Activated naive CD4-positive, alpha-beta T cell (primary cell): Measurements from ENCODE around the gene DPT.

Experiments
- DNase-seq, 4 experiments: peaks; one replicate each; lab custom pipeline; 2025; lab: John Stamatoyannopoulos, UW

Gene DPT

DNA sequence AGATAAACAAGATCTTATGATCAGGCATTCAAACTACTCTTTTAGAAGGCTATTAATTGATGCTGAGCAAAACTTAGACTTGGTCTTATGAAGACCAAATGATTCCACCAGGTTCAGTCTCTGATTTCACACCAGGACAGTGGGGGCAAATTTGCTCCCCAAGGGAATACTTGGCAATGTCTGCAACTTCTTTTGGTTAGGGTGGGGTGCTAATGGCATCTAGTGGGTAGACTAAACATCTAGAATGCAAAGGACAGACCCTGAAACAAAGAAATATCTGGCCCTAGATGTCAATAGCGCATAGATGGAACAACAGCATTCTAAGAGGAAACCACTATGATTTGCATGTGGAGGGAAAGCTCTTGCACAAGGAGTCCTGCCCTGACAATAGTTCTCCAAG is 30.6 kb downstream of the DPT start:
- DNase-seq, result no peak

DNA sequence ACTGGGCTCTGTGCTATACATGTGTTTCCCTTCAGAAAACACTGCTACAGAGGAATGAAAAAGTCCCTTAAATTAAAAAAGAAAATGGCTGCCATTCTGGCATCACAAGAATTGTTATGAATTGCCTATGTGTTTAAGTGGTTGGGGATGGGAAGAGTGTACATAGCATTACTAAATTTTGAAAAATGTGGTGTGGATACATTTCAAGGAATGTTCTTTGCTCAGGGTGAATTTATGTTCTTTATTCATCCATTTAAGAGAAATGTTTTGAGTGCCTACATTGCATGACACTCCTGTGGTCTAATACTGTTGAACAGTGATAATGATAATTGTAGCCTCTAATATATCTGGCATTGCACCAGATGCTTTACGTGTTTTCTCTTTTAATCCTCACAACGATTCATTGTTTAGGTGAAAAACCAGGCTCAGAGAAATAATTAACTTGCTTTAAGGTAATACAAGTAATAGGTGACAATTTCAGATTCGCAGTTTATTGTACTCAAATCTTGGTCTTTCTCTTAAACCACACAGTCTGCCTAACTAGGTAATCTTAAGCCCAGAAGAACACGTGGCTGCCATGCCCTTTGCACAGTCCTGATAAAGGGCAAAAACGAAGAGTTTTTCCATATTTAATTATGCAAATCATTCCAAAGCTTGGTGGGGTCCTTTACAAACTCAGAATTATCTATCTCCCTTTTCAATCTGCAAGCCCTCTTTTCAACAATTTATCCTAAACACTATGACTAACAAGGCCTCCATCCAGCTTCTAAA is 31.5 kb downstream of the DPT start:
- no peak for DNase-seq

DNA sequence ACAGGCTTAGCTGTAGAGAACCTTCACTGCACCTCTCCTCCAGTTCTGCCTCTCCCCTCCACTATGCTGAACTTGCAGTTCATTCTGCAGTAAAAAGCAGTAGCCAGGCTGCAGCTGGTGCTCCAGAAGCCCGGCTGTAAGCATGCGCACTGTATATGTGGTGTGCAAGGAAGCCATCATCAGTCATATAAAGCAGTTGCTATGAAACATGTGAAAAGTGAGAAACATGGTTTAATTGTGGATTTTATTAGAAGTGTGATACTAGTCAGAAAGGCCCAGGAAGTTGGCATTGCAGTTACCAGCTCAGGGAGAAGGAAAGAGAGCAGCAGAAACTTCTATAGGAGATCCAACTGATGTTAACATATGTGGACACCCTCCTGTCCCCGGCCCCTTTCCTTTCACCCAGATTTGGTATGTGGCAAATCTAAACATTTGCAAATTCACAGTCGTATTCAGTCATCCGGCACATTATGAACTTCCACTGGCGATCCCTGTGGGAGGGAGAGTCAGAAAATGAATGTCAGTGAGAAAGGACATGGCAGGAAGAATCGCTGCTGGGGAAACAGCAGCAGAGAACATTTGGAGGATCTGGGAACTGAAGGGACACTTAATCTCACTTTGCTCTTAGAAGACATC is 32.8 kb downstream of the DPT start:
- DNase-seq, result no peak

DNA sequence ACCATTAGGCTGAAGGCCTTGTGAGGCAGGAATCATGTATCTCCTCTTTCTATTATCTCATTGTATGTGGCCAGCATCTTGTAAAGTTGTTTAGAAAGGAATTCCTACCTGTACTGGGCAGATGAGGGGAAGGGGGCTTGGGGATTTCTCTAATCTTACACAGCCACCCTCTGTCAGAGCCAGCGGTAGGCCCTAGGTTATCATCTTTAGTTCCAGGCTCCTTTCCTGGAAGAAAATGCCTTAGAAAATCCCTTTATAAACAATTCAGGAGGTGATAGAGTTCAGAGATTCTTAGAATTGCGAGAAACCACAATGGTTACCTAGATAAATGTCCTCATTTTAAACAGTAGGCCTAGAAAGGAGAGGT is 35.2 kb downstream of the DPT start:
- no peak for DNase-seq

DNA sequence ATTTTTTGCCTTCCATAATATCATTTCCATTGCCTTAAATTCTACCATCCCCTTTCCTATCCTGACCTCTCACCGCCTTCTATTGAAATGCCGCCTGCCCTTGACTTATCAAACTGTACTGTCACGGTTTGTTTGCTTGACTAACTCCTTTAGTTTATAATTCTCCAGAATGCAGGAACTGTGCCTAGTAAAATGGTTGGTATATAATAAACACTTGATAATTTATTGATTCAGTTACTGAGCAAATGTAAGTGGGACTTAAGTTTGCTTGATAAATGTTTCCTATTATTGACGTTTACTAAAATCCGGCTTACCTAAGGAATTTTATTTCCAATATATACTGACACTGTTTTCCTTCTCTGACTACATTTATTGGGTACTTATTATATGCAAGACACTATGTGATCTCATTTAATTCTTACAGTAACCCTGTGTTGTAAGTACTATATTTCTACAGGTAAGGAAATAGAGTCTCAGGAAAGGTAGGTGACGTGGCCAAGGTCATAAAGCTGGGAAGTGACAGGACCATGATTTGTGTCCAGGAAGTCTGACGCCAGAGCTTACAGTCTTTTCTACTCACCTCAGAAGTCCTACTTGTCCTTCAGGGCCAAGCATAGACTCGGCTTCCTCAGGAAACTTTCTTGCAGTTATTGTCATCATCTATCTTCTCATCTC is 35.7 kb downstream of the DPT start:
- no peak for DNase-seq

DNA sequence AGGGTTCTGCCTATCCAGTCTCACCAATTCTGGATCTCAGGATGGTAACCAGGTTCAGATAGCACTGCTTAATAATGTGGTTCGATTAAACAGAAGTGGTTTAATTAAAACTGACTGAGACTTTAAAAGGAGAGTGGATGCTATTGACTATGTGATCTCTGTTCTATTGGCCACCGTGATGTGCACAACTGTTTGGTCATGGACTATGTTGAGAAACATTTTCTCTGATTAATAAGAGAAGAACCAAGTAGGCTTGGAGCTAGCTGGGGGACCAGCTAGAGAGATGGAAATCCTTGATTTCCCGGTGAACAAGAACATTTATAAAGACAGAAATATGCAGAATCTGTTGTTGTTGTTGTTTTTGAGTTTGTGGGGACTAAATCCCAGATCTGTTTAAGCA is 36.5 kb downstream of the DPT start:
- no peak for DNase-seq

DNA sequence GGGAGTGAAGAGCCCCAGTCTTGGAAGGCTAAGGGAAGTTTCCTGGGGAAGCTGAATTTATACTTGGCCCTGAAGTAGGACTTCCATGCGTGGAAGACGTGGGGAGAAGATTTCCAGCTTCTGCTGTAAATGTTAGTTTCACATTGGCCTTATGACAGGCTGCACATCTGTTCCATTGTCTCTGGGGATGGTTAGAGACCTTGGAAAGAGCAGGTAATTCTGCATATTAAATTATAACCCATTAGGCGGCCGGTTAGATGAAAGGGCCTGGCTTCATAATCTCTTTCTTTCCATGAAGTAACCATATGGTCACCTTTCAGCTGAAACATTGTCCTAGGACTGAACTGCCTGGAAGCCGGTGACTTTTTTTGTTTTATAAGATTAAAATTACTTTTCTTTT is 37.5 kb downstream of the DPT start:
- no peak for DNase-seq

DNA sequence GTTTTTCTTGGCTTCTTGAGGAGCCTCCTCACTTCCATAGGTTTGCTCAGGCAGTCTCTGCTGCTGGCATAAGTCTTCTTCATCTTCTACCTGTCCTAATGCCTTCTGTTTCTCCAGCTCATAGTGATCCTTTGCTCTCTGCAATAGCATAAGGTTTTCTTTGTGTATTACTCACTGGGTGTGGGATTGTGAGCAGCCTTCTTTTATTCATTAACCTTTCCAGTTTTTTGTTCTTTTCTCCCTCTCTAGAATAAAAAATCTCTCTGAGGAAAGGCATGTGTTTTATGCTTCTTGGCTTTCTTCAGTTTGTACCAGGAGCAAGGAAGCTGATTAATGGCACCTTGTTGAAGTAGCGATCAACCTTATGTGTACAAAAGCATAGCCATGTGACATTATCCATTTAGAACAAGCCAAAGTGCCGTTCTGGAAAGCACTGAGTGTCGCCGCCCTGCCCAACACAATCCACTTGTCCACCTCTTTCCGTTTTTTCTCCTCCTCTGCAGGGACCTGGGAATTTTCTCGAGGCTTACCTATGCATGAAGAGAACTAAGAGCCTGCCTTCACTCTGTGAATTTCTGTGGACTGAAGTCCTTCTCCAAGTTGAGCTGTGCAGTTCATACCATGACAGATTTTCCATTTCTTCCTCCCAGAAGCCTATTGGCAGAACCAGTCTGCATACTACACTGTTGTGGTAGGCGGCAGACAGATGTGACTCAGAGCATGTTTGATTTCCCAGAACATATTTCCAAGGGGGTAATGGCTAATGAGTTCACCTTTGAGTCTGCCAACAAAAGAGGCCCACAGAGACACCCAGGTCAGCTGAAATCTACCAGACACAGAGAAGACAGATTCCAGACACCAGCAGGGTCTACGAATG is 39.0 kb downstream of the DPT start:
- no peak for DNase-seq

DNA sequence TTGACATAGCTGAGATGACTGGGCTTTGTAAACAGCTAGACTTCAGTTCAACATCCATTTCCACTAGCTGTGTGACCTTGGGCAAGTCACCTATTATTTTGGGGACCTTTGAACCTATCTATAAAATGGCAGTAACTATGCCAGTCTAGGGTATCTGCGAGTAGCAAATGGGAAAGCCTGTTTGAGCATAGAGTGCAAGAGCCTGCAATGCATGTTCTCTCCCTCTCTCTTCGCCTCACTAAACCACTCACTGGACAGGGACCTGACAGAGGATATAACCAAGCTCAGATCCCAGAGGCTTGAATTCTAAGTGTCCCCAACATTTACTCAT is 39.7 kb downstream of the DPT start:
- no peak for DNase-seq

DNA sequence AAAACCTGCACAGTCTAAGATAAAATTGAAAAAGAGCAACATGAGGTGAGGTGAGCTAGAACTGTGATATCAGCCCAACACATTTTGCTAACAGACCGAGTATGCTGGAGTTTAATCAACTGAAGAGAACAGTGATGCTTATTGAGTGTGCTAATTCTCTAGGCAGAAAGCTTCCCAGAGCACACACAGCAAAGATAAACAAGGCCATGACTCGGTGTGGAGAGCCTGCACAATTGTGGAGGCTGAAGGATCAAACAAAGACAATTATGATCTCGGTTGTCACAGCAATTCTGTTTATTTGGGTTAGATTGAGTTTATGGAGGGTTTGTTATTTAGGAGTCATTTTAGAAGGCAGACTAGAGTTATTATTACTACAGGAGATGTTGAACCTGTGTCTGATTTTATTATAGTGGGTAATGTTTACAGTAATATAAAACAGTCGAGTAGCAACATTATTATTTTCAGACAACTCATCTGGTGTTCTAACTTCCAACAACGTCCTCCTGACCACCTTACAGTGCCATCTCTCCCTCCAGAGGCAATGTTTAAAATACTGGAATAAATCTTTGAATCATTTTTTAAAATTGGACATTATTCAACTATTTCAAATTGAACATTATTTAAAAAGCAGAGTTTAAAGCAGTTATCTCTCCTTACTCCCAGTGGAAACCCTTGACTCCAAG is 40.2 kb downstream of the DPT start:
- no peak for DNase-seq

DNA sequence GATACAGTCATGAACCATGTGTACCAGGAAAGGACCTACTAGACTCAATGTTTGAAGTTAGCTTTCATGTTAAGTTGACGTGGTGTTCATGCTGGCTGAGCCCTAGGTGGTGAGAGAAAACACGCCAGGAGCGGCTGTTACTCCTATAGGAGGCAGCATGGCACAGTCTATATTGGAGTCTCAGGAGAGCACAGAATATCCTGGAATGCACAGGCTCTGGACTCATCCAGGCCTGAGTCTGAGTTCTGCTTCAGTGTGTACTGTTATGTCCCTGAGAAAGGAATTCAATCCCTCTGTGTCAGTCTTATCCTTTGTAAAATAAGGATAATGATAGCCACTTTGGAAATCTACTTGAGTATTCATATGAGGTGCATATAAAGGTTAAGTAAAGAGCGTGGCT is 41.2 kb downstream of the DPT start:
- DNase-seq, result no peak

DNA sequence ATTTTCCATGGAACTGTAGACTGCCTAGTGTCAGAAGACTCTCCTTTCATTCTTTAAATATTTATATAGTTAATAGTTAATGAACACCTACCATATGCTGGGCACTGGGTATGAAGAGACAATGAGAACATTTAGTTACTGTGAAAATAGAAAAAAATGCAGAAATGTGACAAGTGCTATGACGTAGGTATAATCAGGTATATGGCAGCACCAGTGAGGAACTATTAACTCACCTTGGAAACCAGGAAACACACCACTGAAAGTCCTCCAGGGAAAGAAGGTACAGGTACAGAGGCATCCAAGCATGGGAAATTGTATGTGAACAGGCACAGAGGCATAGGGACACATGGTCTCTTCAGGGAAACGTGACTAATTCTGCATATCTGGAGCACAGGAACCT is 42.3 kb downstream of the DPT start:
- DNase-seq, result no peak

DNA sequence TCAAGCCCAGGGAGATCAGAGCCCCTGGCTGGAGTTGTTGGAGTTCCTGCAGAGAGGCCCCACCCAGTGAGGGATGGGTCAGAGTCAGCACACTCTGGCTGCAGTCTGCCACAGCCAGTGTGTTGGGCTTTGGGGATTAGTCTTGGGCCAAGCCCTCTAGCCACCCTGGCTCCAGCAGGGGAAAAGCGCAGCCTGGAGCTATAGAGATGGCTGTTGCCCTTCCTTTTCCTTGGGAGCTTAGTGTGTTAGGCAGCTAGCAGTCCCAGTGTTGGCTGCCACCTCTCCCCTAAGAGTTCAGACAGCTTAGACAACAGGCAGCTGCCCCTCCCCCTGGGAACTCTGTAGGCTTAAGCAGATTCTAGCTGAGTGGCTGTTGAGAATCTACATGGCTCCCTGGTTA is 45.1 kb downstream of the DPT start:
- no peak for DNase-seq

DNA sequence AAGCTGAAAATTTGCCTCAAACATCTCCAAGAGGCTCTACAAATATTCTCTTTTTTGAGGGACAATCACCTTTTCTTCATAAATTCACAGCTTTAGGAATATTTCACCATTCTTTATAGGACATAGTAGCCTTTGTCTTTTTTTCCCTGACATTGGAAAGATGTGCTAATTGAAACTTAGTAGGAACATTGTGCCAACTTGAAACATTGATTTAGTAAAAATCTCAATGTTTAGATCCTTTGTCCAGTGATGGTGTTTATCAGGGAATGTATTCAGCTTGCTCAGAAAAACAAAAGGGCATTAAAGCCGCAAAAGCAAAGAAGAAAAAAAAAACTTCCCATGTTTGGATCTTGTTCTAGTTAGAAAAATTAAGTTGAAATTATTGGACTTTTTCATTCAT is 52.1 kb downstream of the DPT start:
- no peak for DNase-seq

DNA sequence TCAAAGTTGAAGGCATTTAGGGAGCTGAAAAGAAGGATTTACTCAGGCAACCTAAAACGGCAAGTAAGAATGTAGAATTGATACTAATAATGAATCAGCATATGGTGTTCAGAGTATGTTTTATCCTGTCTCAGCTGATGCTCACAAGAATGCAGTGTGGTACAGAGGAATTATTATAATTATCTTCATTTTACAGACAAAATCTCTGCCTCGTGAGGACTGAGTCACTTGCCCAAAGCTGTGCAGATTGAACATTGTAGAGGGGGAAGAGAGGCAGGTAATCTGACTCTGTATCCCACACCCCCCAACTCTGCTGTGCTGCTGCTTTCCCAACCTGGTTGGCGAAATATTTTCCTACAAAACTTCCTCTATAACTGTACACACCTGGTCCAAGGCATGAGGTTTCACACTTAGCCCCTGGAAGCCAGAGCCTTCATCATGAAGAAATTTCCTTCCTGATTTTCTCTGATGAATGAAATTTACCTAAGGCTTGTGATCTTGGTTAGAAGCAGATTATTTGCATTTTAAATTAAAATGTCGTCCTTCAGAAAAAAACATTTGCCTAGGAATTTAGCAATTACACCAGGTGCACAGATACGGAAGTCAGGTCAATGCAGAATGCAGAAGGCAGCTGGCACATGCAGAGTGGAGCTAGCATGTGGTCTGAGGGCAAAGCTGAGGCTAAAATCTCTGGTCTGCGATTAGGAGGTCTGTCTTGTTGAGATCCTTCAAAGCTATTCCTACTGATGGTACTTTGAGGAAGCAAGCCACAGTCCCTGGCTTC is 52.8 kb downstream of the DPT start:
- DNase-seq, result no peak

DNA sequence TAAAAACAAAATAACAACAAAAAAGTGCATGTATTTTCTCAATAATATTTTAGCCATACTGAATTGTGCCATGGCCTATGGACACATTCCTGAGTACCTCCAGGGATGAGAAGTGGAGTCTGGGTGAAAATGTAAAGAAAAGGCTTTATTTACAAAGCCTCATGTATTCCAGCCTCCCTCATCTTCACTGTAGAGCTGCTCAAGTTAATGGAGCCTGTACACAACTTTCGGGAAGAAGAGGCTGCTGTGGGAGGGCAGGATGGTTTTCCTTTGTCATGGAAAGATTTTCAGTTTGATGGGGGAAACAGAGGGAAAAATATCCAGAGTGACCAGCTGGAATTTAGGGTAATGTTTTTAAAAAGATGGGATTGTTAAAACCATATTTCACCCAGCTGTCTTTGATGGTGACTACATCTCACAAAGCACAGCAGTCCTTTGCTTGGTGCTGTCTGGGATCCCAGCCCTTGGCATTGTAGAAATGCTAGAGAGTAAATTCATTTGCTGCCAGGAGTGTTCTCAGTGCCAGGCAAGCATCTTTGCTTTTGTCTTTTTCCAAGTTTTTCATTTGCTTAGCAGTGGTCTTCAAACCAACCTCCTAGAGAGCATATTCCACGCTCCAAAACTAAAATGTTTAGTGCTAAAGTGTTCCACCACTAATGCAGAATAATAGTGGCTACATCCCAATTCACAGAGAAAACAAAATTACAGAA is 54.9 kb downstream of the DPT start:
- no peak for DNase-seq

DNA sequence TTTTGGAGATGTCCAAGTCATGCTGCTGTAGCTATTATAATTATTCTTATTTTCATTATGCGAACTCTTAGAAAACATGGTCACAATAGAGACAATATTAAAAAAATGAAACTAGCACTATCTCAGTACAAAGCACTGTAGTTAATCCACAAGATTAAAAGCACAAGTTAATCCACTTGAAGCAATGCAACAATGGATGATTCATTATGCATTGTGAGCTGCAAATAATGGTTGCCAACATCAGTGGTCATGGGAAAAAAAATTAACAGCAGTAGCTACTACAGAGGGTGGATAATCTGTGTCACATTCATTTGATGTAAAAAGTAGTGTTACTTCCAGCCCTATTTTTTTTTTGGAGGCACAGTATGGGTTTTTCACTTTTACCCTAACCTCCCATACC is 56.7 kb downstream of the DPT start:
- no peak for DNase-seq

DNA sequence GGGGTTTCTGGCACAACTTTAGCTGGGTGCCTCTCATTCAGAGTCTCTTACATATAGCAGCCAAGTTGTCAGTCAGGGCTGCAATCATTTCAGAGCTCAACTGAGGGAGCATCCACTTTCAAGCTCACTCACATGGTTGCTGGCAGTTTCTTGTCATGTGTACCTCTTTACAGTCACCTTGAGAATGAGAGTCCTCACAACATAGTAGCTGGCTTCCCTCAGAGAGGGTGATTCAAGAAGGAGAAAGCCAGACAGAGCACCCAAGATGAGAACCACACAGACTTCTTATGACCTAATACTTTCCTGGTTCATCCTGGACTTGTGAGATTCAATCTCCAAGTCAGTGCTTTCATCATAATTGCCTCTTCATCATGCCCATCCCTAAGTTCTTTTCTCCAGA is 57.2 kb downstream of the DPT start:
- DNase-seq, result no peak

DNA sequence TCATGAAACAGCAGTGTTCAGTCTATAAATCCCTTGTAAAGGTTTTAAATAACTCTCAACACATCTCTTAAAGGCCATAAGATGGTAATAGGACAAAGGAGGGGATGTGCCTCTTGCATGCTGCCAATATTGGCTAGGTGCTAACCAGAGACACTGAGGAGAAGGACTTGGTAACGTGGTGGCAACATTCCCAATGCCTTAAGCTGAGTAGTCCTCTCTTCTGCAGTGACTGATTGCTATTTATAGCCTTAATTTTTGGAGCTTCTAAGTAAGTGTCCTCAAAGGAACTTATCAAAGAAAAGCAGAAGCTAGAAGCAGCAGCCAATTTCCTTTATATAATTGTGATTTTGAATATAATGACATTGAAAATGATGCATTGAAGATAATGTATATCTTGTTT is 63.0 kb downstream of the DPT start:
- DNase-seq, result no peak

DNA sequence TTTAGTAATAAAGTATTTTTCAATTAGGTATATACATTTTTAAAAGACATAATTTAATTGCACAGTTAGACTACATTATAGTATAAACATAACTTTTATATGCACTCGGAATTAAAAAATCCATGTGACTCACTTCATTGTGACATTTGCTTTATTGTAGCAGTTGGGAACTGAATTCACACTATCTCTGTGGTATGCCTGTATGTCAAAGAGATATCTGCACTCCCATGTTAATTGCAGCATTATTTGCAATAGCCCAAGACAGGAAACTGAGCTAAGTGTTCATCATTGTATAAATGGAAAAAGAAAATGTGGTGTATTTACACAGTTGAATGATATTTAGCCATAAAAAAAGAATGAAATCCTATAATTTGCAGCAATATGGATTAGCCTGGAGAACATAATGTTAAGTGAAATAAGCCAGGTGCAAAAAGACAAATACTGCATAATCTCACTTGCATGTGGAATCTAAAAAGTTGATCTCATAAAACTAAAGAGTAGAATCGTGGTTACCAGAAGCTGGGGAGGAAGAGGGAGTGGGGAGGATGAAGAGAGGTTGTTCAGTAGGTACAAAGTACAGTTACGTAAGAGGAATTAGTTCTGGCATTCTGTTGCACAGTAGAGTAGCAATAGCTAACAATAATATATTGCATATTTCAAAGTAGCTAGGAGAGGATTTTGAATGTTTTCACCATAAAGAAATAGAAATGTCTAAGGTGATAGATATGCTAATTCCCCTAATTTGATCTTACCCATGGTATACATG is 64.8 kb downstream of the DPT start:
- no peak for DNase-seq
